NT2/D1 (cell line): Measurements from ENCODE around the gene CDYL2.

Experiments
- DNase-seq: peaks from one replicate; pipeline ENCODE4 v3.0.0-alpha.2; 2011; ENCODE audit warnings: low read depth, low spot score
- H3K27me3 ChIP-seq: 2 replicates; pipeline ENCODE4 v1.6.0; 2011; ENCODE audit warnings: mild to moderate bottlenecking; ENCODE audit not compliant: insufficient read length, insufficient read depth
- H3K36me3 ChIP-seq: 2 replicates; pipeline ENCODE4 v1.6.1; 2011; ENCODE audit warnings: mild to moderate bottlenecking, low read length, mixed read lengths; ENCODE audit not compliant: insufficient read depth, insufficient read length
- H3K4me1 ChIP-seq: 2 replicates; pipeline ENCODE4 v1.5.1; 2011; ENCODE audit not compliant: insufficient read depth, insufficient read length
- H3K4me3 ChIP-seq: 2 replicates; pipeline ENCODE4 v1.5.1; 2011; ENCODE audit warnings: low read depth; ENCODE audit not compliant: insufficient read length
- H3K9ac ChIP-seq: 2 replicates; pipeline ENCODE4 v1.6.0; 2011; ENCODE audit warnings: low read depth; ENCODE audit not compliant: insufficient read length
- H3K9me3 ChIP-seq: 2 replicates; pipeline ENCODE4 v1.5.1; 2011; ENCODE audit warnings: mild to moderate bottlenecking, low read length; ENCODE audit not compliant: insufficient read depth
- SUZ12 ChIP-seq: IDR thresholded peaks from 2 replicates; pipeline ENCODE4 v1.6.1; 2011; ENCODE audit not compliant: insufficient read length, insufficient read depth; ENCODE audit errors: extremely low read depth
- YY1 ChIP-seq: IDR thresholded peaks from 2 replicates; pipeline ENCODE4 v1.6.1; 2011; ENCODE audit not compliant: insufficient read length, insufficient read depth
- ZNF274 ChIP-seq: IDR thresholded peaks from 2 replicates; pipeline ENCODE4 v1.6.1; 2011; ENCODE audit warnings: mild to moderate bottlenecking, low read depth, low read length

The CDYL2 gene

DNA sequence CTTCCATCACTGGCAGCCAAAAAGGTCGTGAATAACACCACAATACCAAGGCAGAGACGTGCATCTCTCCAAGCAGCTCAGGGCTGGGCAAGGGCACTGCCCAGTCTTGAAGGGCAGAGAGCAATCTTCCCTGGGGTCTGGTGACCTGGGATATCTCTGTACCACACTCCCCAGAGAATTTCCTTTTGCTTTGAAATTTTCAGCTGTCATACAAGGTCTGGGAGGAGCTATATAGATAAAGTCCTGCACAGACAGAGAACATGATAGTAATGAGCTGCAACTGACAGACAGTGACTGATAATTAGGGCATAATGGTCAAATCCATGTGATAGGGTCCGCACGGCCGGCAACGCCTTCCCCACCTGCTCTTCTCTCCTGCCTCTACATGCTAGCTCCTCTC lies 195.5 kb downstream of the CDYL2 start:
- Histone ChIP-seq H3K9ac (no peak overlapping the region), H3K4me3 (no peak overlapping the region), H3K27me3 (no peaks in the 10 kb centered on the region), H3K9me3 (peaks cover 6% of the 10 kb centered on the region; the same call in 1 of the 2 replicates), H3K36me3 (peaks cover 9% of the 10 kb centered on the region), H3K4me1 (peaks cover 4% of the 10 kb centered on the region)
- TF ChIP-seq YY1 (no peak), ZNF274 (no peak), SUZ12 (no peak)
- DNase-seq, result no peak

- Histone ChIP-seq H3K9ac (no peak overlapping the region), H3K36me3 (peaks cover 10% of the 10 kb centered on the region), H3K4me1 (peaks cover 4% of the 10 kb centered on the region), H3K27me3 (no peaks in the 10 kb centered on the region), H3K9me3 (peaks cover 6% of the 10 kb centered on the region; the same call in 1 of the 2 replicates), H3K4me3 (no peak overlapping the region)
- no peak for DNase-seq
- TF ChIP-seq SUZ12, result no peak
- no peak for TF ChIP-seq YY1
- TF ChIP-seq ZNF274, result no peak
Measured at GRCh38 chr16:80607204-80607603, 197.2 kb downstream of the CDYL2 start.

DNA sequence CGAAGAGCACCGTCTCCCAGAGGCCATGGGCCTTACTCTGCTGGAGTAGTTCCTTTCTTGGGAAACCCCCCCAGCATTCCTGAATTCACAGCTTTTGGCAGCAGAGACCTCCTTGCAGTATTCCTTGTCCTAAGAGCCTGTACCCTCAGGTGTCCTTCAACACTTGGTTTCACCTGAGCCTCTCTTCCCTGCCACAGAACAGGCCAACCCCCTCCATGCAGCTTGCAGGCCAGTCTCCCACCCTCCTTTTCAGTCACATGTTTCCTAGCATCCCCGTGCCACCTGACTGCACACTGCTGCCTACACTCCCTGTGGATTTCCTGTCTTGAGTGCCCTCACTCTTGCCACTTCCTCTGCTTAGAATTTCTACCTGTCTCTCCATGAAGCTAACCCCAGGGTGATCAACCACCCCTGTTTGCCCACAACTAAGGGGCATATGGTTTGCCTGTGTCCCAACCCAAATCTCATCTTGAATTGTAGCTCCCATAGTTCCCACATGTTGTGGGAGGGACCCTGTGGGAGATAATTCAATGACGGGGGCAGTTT lies 198.1 kb downstream of the CDYL2 start:
- H3K27me3 ChIP-seq, result no peaks in the 10 kb centered on the region
- H3K36me3 ChIP-seq, result peaks cover 4% of the 10 kb centered on the region
- peaks cover 4% of the 10 kb centered on the region for H3K4me1 ChIP-seq
- peaks cover 6% of the 10 kb centered on the region; the same call in 1 of the 2 replicates for H3K9me3 ChIP-seq
- no peak overlapping the region for H3K4me3 ChIP-seq
- TF ChIP-seq YY1 (no peak), ZNF274 (no peak), SUZ12 (no peak)
- DNase-seq, result no peak
- no peak overlapping the region for H3K9ac ChIP-seq

DNA sequence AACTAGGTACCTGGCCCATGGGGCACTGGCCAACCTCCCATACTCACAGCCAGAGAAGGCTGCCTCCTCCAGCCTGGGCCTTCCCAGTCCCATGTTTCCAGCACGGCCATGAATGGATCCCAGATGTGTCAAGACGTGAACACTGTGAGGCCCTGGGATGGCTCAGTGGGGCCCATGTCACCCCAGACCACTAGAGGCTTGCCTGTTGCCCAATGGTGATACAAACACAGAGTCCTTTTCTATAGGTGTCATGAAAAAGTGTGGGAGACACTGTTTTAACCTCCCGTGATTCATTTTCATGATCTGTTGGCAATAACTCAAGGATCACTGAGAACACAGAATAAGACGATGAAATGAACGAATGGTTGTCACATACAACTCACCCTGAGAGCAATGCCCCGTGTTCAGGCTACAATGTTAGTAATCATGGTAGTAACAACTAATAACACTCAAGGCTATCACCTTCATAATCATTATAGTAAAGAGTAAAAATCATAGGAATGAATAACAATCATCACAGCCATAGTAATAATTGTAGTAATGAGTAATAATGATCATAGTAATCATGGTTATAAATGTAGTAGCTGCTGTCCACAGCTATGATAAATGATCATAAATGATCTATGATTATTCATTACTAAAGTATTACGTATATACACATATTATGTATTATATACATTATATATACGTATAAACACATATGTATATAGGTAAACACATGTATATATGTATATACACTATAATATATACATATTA lies 199.6 kb downstream of the CDYL2 start:
- no peaks in the 10 kb centered on the region for H3K27me3 ChIP-seq
- no peak for DNase-seq
- H3K9me3 ChIP-seq, result peaks cover 6% of the 10 kb centered on the region; the same call in 1 of the 2 replicates
- no peak overlapping the region for H3K9ac ChIP-seq
- no peaks in the 10 kb centered on the region for H3K4me1 ChIP-seq
- no peak overlapping the region for H3K4me3 ChIP-seq
- peaks cover 4% of the 10 kb centered on the region for H3K36me3 ChIP-seq
- TF ChIP-seq YY1, result no peak
- TF ChIP-seq SUZ12, result no peak
- no peak for TF ChIP-seq ZNF274

GRCh38 chr16:80602894-80603293 lies 201.5 kb downstream of the CDYL2 start:
- H3K9ac ChIP-seq, result no peak overlapping the region
- H3K4me1 ChIP-seq, result no peaks in the 10 kb centered on the region
- TF ChIP-seq ZNF274, result no peak
- no peak for TF ChIP-seq YY1
- no peak for TF ChIP-seq SUZ12
- peaks cover 4% of the 10 kb centered on the region for H3K36me3 ChIP-seq
- peaks cover 6% of the 10 kb centered on the region; the same call in 1 of the 2 replicates for H3K9me3 ChIP-seq
- no peaks in the 10 kb centered on the region for H3K27me3 ChIP-seq
- H3K4me3 ChIP-seq, result no peak overlapping the region
- DNase-seq, result no peak

- no peak overlapping the region for H3K4me3 ChIP-seq
- TF ChIP-seq YY1, result no peak
- no peak for TF ChIP-seq SUZ12
- TF ChIP-seq ZNF274, result no peak
- no peak overlapping the region for H3K9ac ChIP-seq
- no peak for DNase-seq
- H3K36me3 ChIP-seq, result peaks cover 4% of the 10 kb centered on the region
- no peaks in the 10 kb centered on the region for H3K27me3 ChIP-seq
- 0 out of 2 replicates have a peak, but pooled peaks cover under 1% of the 10 kb centered on the region for H3K9me3 ChIP-seq
- H3K4me1 ChIP-seq, result no peaks in the 10 kb centered on the region
Measured at GRCh38 chr16:80601182-80601581, 203.2 kb downstream of the CDYL2 start.

GRCh38 chr16:80599466-80599865 lies 204.9 kb downstream of the CDYL2 start:
- H3K9ac ChIP-seq, result no peak overlapping the region
- H3K36me3 ChIP-seq, result peaks cover 4% of the 10 kb centered on the region
- H3K4me1 ChIP-seq, result no peaks in the 10 kb centered on the region
- H3K27me3 ChIP-seq, result no peaks in the 10 kb centered on the region
- TF ChIP-seq YY1 (no peak), ZNF274 (no peak), SUZ12 (no peak)
- no peaks in the 10 kb centered on the region for H3K9me3 ChIP-seq
- no peak overlapping the region for H3K4me3 ChIP-seq
- no peak for DNase-seq
